Panc1 (cell line): ENCODE data around the gene UBE2G2.

Experiments used
- CTCF ChIP-seq: fragments of 450-650 bp; IDR thresholded peaks from 2 replicates; pipeline ENCODE4 v1.5.1; 2017; ENCODE audit warnings: mild to moderate bottlenecking
- REST ChIP-seq, 2 experiments: IDR thresholded peaks; 2 replicates each; pipeline ENCODE4 v1.6.1; 2011 to 2012; ENCODE audit warnings: low read depth in 2 of 2, control low read depth in 1 of 2, low read length in 1 of 2, mild to moderate bottlenecking in 1 of 2, moderate library complexity in 1 of 2; ENCODE audit not compliant: insufficient read depth in 1 of 2
- SIN3A ChIP-seq: IDR thresholded peaks from 2 replicates; pipeline ENCODE4 v1.6.1; 2012; ENCODE audit warnings: low read depth, mild to moderate bottlenecking, low read length, moderate library complexity, borderline replicate concordance; ENCODE audit not compliant: insufficient read depth

- no peak for TF ChIP-seq CTCF
- no peak for TF ChIP-seq REST (IDR thresholded peaks at IDR 0.05; ENCODE audit: insufficient read depth in 1 of 2, low read depth in 2 of 2, low read length in 1 of 2)
- TF ChIP-seq SIN3A: no peak
These were observed 46.4 kb downstream of the UBE2G2 start for GRCh38 chr21:44755227-44755626.
